OCI-LY7 (cell line): ENCODE measurements around the gene MTSS2.

Experiments used
- CTCF ChIP-seq: fragments of 200-600 bp; sonication (generic); conservative IDR thresholded peaks from 2 replicates; pipeline ENCODE4 v1.5.1; 2014; ENCODE audit warnings: mild to moderate bottlenecking, antibody characterized with exemption, low read length, moderate library complexity, mixed read lengths
- EZH2phosphoT487 ChIP-seq: fragments of 200-600 bp; sonication (generic); IDR thresholded peaks from 2 replicates; pipeline ENCODE4 v1.6.1; 2018; ENCODE audit warnings: low read depth, borderline replicate concordance, mild to moderate bottlenecking, mixed run types, antibody characterized with exemption, low read length, moderate library complexity, mixed read lengths

DNA sequence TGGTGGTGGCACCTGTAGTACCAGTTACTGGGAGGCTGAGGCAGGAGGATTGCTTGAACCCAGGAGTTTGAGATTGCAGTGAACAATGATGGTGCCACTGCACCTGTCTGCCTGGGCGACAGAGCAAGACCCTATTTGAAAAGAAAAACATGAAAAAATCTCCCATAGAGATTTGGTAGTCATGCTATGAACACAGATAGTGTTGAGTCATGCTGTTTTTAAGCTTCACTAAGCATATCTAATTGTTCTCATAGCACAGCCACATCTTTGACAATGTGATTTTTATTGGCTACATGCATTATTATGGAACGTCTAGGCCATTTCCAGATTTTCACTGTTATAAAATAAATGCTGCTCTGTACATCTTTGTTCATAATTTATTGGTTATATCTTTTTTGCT is 33.5 kb downstream of the MTSS2 start:
- no peak for TF ChIP-seq CTCF
- TF ChIP-seq EZH2phosphoT487: no peak
